ENCODE measurements around the gene GALNTL6.

GALNTL6 gene

DNA sequence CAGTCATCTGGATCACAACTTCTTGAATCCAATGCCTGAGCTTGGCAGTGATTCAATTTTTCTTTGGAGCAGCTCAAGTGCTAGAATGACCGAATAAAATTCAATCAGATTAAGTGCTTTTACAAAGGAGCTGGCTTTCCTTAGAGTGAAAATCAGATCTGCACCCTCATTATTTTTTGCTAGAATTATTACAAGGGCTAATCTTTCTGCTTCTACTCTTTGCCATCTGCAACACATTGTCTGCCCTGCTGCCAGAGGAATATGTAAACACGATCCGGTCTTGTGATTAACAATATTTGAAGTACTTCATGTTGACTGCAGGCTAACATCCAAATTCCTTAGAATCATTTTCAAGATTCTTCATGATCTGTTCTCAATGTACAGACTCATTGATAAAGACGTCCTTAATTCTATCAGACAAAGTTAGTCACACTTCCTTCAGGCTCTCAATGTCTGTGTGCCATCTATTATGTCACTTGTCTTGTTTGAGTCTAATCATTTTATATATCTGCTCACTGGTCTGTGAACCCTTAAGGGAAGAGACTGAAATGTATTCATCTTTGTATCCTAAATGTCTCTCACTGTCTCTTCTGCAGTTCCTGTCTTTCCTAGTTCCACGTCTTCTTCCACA lies 531.2 kb downstream of the GALNTL6 start:
- Mint-ChIP-seq H3K27ac (no peak overlapping the region), H3K4me3 (no peak overlapping the region), H3K4me1 (no peaks in the 10 kb centered on the region), H3K36me3 (no peaks in the 10 kb centered on the region), H3K27me3 (no peaks in the 10 kb centered on the region), H3K9me3 (peaks cover 0 to 3% of the 10 kb centered on the region in 2 donors)
- ATAC-seq (replicated peaks) (no peak), DNase-seq (no peak)

DNA sequence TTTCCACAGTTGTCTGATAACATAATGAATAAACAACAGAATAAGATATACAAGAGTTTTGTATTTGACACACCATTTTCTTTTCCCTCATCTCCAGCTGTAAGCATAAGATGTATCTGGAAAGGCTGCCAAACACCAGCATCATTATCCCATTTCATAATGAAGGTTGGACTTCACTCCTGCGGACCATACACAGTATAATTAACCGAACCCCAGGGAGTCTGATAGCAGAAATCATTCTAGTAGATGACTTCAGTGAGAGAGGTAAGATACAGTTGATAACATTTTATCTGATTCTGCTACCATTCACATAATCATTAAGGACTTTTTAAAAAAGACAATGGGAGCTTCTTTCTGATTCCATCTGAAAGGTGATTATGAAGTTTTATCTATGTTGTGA lies 535.2 kb downstream of the GALNTL6 start:
- Mint-ChIP-seq H3K27me3 (no peaks in the 10 kb centered on the region), H3K4me1 (no peaks in the 10 kb centered on the region), H3K27ac (no peak overlapping the region), H3K36me3 (no peaks in the 10 kb centered on the region), H3K4me3 (no peak overlapping the region), H3K9me3 (no peaks in the 10 kb centered on the region)
- ATAC-seq (replicated peaks): no peak
- DNase-seq: no peak

DNA sequence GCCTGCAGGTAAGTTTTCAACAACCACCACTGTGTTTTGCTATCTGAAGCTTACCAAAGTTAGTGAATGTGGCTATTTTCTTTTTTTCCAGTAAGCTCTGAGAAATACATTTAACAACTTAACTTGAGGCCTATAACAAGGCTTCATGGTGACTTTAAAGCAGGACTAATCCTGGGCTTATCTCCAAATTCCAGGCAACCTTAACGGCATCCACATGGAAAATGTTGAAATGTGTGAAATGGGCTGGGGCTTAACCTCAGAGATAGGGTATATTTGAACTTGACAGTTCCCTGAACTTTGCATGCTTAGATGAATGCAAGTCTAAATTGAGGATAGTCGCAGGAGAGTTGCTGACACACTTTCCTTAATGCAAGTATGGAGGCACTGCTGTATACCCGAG lies 539.2 kb downstream of the GALNTL6 start:
- H3K27me3 Mint-ChIP-seq: no peaks in the 10 kb centered on the region
- no peaks in the 10 kb centered on the region for H3K4me1 Mint-ChIP-seq
- DNase-seq: no peak
- no peak overlapping the region for H3K4me3 Mint-ChIP-seq
- H3K9me3 Mint-ChIP-seq: no peaks in the 10 kb centered on the region
- H3K36me3 Mint-ChIP-seq: no peaks in the 10 kb centered on the region
- ATAC-seq (replicated peaks): no peak
- no peak overlapping the region for H3K27ac Mint-ChIP-seq

DNA sequence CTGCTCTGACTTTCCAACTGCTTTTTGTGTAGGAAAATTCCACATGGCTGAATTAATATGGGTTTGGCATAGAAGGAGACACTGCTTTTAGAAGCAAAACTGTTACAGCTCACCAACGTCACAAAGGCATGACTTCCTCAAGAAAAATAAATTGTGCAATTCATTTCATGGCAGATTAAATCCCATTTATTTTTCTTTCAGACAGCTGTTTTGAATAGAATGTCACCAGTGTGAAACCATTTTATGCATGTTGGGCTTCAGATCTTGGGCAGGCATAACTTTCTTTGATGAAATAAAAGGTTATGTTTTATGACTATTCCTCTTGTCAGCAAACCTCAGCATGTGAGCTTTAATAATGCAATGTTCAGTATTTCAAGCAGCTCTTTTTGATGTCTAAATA lies 542.8 kb downstream of the GALNTL6 start:
- ATAC-seq (replicated peaks): no peak

DNA sequence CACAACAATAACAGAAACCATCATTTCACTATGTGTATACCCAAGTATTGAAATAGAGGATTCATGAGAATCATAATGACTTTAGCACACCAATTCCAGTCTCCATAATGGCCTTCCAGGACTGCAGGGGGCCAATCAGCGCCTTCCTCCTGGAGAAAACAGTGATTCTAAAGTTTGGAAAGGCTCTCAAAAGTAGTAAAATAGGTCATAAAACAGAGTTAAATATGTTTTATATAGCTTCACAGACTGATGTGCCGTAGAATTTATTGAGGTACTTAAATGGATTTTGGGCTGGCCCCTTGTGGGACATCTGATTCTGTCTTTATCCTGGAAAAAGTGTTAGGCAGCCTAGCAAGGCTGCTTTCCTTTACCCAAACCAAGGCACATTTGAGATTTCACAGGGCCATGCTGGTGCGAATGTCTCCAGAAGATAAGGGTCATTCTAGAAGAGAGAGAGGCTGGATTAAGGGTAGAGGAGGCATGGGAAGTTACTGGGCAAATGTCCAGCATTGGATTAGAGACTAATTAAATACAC lies 543.9 kb downstream of the GALNTL6 start:
- Mint-ChIP-seq H3K4me3 (no peak overlapping the region), H3K27ac (no peak overlapping the region), H3K27me3 (no peaks in the 10 kb centered on the region), H3K36me3 (no peaks in the 10 kb centered on the region), H3K4me1 (no peaks in the 10 kb centered on the region), H3K9me3 (peaks cover 0 to 2% of the 10 kb centered on the region in 2 donors)
- ATAC-seq (replicated peaks) (no peak), DNase-seq (no peak)

More for the DNA sequence above, 542.8 kb downstream of the GALNTL6 start:
- no peak for DNase-seq
- Mint-ChIP-seq H3K9me3 (peaks cover 0 to 2% of the 10 kb centered on the region in 2 donors), H3K27me3 (no peaks in the 10 kb centered on the region), H3K4me3 (no peak overlapping the region), H3K27ac (no peak overlapping the region), H3K4me1 (no peaks in the 10 kb centered on the region), H3K36me3 (no peaks in the 10 kb centered on the region)

DNA sequence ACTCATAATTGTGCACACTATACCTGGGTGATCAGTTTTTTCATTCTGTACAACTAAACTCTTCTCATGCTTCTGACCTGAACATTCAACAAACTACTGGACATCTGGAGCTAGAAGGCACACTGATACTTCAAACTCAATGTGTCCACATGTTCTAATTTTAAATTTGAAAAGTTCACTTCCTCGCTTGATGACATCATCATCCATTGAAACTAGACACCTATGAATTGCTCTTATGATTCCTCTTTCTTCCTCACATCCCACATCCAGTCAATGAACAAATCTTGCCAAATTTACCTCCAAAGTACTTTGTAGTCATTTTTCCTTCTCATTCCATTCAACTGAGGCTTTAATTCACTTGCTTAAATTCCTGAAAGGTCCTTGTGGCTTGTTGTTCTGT lies 549.4 kb downstream of the GALNTL6 start:
- H3K4me1 Mint-ChIP-seq: no peaks in the 10 kb centered on the region
- no peaks in the 10 kb centered on the region for H3K27me3 Mint-ChIP-seq
- H3K9me3 Mint-ChIP-seq: peaks cover 0 to 2% of the 10 kb centered on the region in 2 donors
- no peak overlapping the region for H3K27ac Mint-ChIP-seq
- no peaks in the 10 kb centered on the region for H3K36me3 Mint-ChIP-seq
- no peak overlapping the region for H3K4me3 Mint-ChIP-seq
- ATAC-seq (replicated peaks): no peak
- DNase-seq: no peak

DNA sequence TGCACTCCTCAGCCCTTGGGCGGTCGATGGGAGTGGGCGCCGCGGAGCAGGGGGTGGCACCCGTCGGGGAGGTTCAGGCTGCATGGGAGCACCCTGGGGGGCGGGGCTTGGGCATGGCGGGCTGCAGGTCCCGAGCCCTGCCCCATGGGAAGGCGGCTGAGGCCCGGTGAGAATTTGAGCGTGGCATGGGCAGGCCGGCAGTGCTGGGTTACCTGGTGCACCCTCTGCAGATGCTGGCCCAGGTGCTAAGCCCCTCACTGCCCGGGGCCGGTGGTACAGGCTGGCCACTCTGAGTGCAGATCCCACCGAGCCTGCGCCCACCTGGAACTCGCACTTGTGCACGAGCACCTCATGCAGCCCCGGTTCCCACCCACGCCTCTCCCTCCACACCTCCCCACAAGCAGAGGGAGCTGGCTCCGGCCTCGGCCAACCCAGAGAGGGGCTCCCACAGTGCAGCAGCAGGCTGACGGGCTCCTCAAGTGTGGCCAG lies 556.3 kb downstream of the GALNTL6 start:
- Mint-ChIP-seq H3K4me3 (no peak overlapping the region), H3K27me3 (no peaks in the 10 kb centered on the region), H3K27ac (no peak overlapping the region), H3K4me1 (no peaks in the 10 kb centered on the region), H3K9me3 (peaks cover 4 to 5% of the 10 kb centered on the region in 2 donors), H3K36me3 (no peaks in the 10 kb centered on the region)
- DNase-seq (no peak), ATAC-seq (replicated peaks) (no peak)

DNA sequence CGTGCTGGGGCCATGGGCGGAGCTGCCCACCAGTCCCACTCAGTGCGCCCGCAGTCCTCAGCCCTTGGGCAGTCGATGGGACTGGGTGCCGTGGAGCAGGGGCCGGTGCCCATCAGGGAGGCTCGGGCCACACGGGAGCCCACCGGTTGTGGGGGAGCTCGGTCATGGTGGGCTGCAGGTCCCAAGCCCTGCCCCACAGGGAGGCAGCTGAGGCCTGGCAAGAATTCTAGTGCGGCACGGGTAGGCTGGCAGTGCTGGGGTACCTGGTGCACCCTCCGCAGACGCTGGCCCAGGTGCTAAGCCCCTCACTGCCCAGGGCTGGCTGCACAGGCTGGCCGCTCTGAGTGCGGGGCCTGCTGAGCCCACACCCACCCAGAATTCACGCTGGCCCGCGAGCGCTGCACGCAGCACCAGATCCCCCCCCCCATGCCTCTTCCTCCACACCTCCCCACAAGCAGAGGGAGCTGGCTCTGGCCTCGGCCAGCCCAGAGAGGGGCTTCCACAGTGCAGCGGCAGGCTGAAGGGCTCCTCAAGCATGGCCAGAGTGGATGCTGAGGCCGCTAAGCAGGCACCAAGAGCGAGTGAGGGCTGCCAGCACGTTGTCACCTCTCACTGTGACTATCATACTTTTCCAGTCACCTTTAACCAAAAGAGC lies 564.4 kb downstream of the GALNTL6 start:
- H3K27ac Mint-ChIP-seq: no peak overlapping the region
- DNase-seq (no peak), ATAC-seq (replicated peaks) (no peak)
- H3K4me3 Mint-ChIP-seq: no peak overlapping the region
- H3K27me3 Mint-ChIP-seq: no peaks in the 10 kb centered on the region
- H3K36me3 Mint-ChIP-seq: no peaks in the 10 kb centered on the region
- H3K9me3 Mint-ChIP-seq: peaks cover 0 to 7% of the 10 kb centered on the region in 2 donors
- no peaks in the 10 kb centered on the region for H3K4me1 Mint-ChIP-seq

DNA sequence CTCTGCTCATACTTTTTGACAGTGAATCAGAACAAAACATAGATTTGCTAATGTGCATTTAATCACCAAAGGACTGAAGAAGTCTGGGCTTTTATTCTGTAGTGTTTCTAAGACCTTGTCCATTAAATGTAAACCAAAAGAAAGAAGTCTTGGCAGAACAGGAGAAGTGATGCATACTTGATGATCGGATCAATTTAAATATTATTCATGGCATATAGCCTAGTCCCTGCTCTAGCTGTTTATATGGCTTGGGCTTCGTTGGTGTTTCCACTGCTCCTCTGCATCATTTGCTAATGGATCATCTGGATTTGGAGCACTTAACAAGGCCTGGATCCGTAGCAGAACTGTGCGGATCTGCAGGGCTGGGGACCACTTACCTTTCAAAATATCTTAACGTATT lies 566.6 kb downstream of the GALNTL6 start:
- DNase-seq (no peak), ATAC-seq (replicated peaks) (no peak)
- peaks cover 0 to 6% of the 10 kb centered on the region in 2 donors for H3K9me3 Mint-ChIP-seq
- no peaks in the 10 kb centered on the region for H3K36me3 Mint-ChIP-seq
- H3K4me1 Mint-ChIP-seq: no peaks in the 10 kb centered on the region
- no peak overlapping the region for H3K4me3 Mint-ChIP-seq
- no peaks in the 10 kb centered on the region for H3K27me3 Mint-ChIP-seq
- H3K27ac Mint-ChIP-seq: no peak overlapping the region

DNA sequence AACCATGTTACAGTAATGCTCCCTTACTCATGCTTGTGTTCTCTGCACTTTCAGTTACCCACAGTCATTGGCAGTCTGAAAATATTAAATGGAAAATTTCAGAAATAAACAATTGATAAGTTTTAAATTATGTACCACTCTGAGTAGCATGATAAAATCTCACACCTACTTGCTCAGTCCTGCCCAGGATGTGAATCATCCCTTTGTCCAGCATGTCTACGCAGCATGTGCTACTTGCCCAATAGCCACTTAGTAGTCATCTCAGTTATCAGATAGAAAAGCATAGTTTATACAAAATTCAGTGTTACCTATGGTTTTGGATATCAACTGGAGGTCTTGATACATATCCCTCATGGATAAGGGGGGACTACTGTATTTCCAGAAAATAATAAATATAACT lies 577.1 kb downstream of the GALNTL6 start:
- Mint-ChIP-seq H3K36me3 (no peaks in the 10 kb centered on the region), H3K4me1 (no peaks in the 10 kb centered on the region), H3K9me3 (peaks cover 0 to 3% of the 10 kb centered on the region in 2 donors), H3K27ac (no peak overlapping the region), H3K27me3 (no peaks in the 10 kb centered on the region), H3K4me3 (no peak overlapping the region)
- DNase-seq (no peak), ATAC-seq (replicated peaks) (no peak)

DNA sequence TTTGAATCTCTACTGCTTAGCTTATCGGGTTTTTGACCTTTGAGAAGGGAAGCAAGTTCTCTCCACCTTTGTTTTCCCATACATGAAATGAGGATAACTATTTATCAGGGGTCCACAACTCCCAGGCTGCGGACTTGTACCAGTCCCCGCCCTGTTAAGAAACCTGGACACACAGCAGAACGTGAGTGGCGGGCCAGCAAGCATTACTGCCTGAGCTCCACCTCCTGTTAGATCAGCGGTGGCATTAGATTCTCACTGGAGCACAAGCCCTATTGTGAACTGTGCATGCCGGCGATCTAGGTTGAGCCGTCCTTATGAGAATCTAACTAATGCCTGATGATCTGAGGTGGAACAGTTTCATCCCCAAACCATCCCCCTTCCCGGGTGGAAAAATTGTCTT lies 579.5 kb downstream of the GALNTL6 start:
- H3K4me1 Mint-ChIP-seq: no peaks in the 10 kb centered on the region
- H3K4me3 Mint-ChIP-seq: no peak overlapping the region
- H3K9me3 Mint-ChIP-seq: no peaks in the 10 kb centered on the region

DNA sequence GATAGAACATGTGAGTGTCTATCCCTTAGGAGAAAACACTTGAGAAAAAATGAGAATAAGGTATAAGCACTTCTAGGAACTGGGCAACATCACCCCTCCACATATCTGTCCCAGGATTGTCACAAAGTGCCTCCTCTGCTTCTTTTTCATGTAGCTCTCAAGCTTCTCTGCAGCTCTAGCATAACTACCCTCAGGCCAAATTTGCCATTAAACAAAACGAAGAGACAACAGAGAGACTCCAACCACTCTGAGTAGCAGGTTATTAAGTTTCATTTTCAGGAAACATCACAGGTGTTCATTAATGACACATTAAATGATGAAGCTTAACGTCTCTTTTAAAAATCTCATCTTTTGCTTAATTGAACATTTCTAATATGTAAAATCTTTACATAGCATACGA lies 580.0 kb downstream of the GALNTL6 start:
- no peaks in the 10 kb centered on the region for H3K36me3 Mint-ChIP-seq
- no peak for DNase-seq
- H3K4me3 Mint-ChIP-seq: no peak overlapping the region
- no peaks in the 10 kb centered on the region for H3K27me3 Mint-ChIP-seq
- H3K27ac Mint-ChIP-seq: no peak overlapping the region
- H3K9me3 Mint-ChIP-seq: no peaks in the 10 kb centered on the region
- ATAC-seq (replicated peaks): no peak
- no peaks in the 10 kb centered on the region for H3K4me1 Mint-ChIP-seq

More for the DNA sequence above, 579.5 kb downstream of the GALNTL6 start:
- Mint-ChIP-seq H3K27ac (no peak overlapping the region), H3K36me3 (no peaks in the 10 kb centered on the region), H3K27me3 (no peaks in the 10 kb centered on the region)
- no peak for DNase-seq
- no peak for ATAC-seq (replicated peaks)

DNA sequence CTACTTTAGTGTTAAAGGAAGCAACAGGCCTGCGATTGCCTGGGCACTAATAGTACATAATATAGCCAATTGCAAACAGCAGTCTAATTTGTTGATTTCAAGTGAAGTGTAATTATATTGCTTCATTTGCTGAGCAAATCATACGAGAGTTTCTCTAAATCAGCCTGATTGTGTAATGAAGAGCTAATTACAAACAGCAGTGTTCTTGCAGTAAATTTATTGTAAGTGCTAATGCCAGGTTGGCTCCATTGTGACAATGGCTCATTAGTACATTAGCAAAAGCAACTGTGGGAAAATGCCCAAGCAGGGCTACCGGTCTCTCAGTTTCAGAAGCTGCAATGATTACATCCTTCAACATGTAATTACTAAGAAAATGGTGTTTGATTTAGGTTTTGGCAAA lies 591.5 kb downstream of the GALNTL6 start:
- no peaks in the 10 kb centered on the region for H3K27me3 Mint-ChIP-seq
- no peaks in the 10 kb centered on the region for H3K36me3 Mint-ChIP-seq

DNA sequence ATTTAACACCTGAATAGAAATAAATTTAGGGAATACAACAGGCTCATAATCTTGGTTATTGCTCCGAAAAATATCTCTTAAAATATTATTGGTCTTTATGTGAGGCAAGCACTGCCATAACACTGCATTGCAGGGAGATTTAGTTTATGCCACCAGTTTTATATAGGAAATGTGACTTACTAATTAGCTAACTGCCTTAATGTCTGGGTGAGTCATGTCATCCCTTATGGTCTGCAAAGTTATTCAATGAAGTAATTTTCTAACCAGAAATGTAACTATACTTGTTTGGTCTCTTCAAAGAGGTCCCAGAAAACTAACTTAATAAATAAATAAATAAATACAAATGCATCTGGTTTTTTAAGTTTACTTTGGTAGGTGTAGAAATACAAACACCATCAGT lies 597.2 kb downstream of the GALNTL6 start:
- ATAC-seq (replicated peaks) (no peak), DNase-seq (no peak)
- H3K4me3 Mint-ChIP-seq: no peak overlapping the region
- no peaks in the 10 kb centered on the region for H3K27me3 Mint-ChIP-seq
- H3K4me1 Mint-ChIP-seq: no peaks in the 10 kb centered on the region
- H3K27ac Mint-ChIP-seq: no peak overlapping the region
- H3K9me3 Mint-ChIP-seq: no peaks in the 10 kb centered on the region
- no peaks in the 10 kb centered on the region for H3K36me3 Mint-ChIP-seq

More for the DNA sequence above, 591.5 kb downstream of the GALNTL6 start:
- ATAC-seq (replicated peaks) (no peak), DNase-seq (no peak)
- no peaks in the 10 kb centered on the region for H3K9me3 Mint-ChIP-seq
- no peak overlapping the region for H3K4me3 Mint-ChIP-seq
- no peaks in the 10 kb centered on the region for H3K4me1 Mint-ChIP-seq
- no peak overlapping the region for H3K27ac Mint-ChIP-seq

DNA sequence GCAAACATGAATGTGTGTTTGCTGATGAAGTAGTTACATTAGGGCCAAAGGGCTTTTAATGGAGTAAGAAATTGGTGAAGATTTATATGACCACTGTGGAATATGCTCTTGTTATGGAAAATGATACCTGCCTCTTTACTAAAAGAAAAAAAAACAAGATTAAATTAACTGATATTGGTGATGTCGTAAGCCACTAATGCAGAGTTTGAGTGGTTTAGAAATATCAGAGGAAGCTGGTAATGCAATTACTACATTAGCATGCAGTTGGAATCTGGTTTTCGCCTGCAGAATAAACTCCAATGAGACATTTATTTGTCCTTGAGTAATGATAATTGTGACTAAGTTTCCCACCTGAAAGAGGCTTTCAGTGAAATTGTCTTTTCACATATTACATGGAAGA lies 597.9 kb downstream of the GALNTL6 start:
- no peaks in the 10 kb centered on the region for H3K36me3 Mint-ChIP-seq
- no peak overlapping the region for H3K27ac Mint-ChIP-seq
- DNase-seq: no peak
- H3K4me3 Mint-ChIP-seq: no peak overlapping the region
- no peak for ATAC-seq (replicated peaks)
- H3K4me1 Mint-ChIP-seq: no peaks in the 10 kb centered on the region
- H3K9me3 Mint-ChIP-seq: no peaks in the 10 kb centered on the region
- H3K27me3 Mint-ChIP-seq: no peaks in the 10 kb centered on the region
